Activated CD4-positive, alpha-beta T cell treated with anti-CD3 and anti-CD28 coated beads, Interleukin-2, amount 10 ng/mL, durations not matched to agents 7 days and 5 days (primary cell): ENCODE measurements around the gene KLHDC1. TPM values are rescaled to one million over a fixed set of nuclear protein-coding genes. Genes with fewer than 3 reads are reported as not detected.
"Not testable (repeated sequence)": the region's sequence is repeated elsewhere in the genome, so short reads cannot be mapped to it uniquely, and the experiment has no call there.

ENCODE experiments used
- CTCF ChIA-PET: fragments of 350-600 bp; sonication (Branson Sonifier 250); formaldehyde crosslinking; loops from one replicate; lab custom pipeline; 2021; ENCODE audit warnings: antibody characterized with exemption; lab: Charles Lee
- POLR2A ChIA-PET: fragments of 350-600 bp; sonication (Branson Sonifier 250); formaldehyde crosslinking; loops from one replicate; lab custom pipeline; 2021; ENCODE audit warnings: antibody characterized with exemption; lab: Charles Lee
- DNase-seq: peaks from one replicate; pipeline ENCODE4 v3.0.0-alpha.2; 2020
- H3K27ac Mint-ChIP-seq: one replicate; pipeline ENCODE4 v1.8.0; 2021; ENCODE audit warnings: mild to moderate bottlenecking, moderate library complexity, mixed read lengths
- H3K27me3 Mint-ChIP-seq: one replicate; pipeline ENCODE4 v1.8.0; 2021; ENCODE audit warnings: mixed read lengths
- H3K36me3 Mint-ChIP-seq: one replicate; pipeline ENCODE4 v1.8.0; 2021; ENCODE audit warnings: low read depth, mixed read lengths
- H3K4me1 Mint-ChIP-seq: one replicate; pipeline ENCODE4 v1.8.0; 2021; ENCODE audit warnings: mixed read lengths
- H3K4me3 Mint-ChIP-seq: one replicate; pipeline ENCODE4 v1.8.0; 2021; ENCODE audit warnings: mild to moderate bottlenecking, moderate library complexity, mixed read lengths
- H3K9me3 Mint-ChIP-seq: one replicate; pipeline ENCODE4 v1.8.0; 2021; ENCODE audit warnings: mixed read lengths
- total RNA-seq, 2 experiments: library from RNA; stranded (reverse); gene quantifications; one replicate each; pipeline ENCODE4 v1.2.3, GENCODE V29; 2021

Gene KLHDC1
- total RNA-seq, 2 experiments from 2014 or later = 2.4 to 2.5 TPM

GRCh38 chr14:49735669-49736068 is 42.7 kb downstream of the KLHDC1 start:
- H3K4me3 Mint-ChIP-seq, H3K9me3 Mint-ChIP-seq, H3K4me1 Mint-ChIP-seq, DNase-seq, H3K27ac Mint-ChIP-seq, POLR2A ChIA-PET, H3K27me3 Mint-ChIP-seq, H3K36me3 Mint-ChIP-seq: not testable (repeated sequence)
- CTCF ChIA-PET = interaction anchor here (1.4 kb wide), 1 partner anchor 12 kb away, joined by 5 read pairs; no protein-coding TSS in a partner anchor

GRCh38 chr14:49745191-49745590 is 52.3 kb downstream of the KLHDC1 start:
- CTCF ChIA-PET = no interaction called here
- POLR2A ChIA-PET = no interaction called here
- Mint-ChIP-seq H3K4me3 (no peak overlapping the region), H3K27ac (no peak overlapping the region), H3K36me3 (no peaks in the 10 kb centered on the region), H3K27me3 (no peaks in the 10 kb centered on the region), H3K9me3 (no peaks in the 10 kb centered on the region), H3K4me1 (no peaks in the 10 kb centered on the region)
- no peak for DNase-seq

GRCh38 chr14:49746476-49746875 is 53.6 kb downstream of the KLHDC1 start:
- H3K36me3 Mint-ChIP-seq, POLR2A ChIA-PET, CTCF ChIA-PET, DNase-seq, H3K4me3 Mint-ChIP-seq, H3K27me3 Mint-ChIP-seq, H3K27ac Mint-ChIP-seq, H3K4me1 Mint-ChIP-seq, H3K9me3 Mint-ChIP-seq: not testable (repeated sequence)

DNA sequence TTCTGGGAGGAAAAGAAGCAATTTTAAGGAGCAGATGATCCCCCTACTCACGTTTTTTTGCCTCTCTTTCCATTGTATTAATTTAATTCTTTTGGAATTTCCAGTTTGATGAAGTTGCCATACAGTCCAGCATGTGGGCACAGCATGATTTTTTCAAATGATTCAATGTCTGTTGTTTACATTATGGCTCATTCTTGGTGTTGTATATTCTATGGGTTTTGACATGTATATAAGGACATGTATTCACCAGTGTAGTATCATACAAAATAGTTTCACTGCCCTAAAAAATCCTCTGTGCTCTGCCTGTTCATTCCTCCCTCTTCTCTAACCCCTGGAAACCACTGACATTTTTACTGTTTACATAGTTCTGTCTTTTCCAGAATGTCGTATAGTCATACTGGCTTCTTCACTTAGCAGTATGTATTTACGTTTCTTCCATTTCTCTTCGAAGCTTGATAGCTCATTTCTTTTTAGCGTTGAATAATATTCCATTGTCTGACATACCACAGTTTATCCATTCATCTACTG is 61.7 kb downstream of the KLHDC1 start:
- POLR2A ChIA-PET = no interaction called here
- Mint-ChIP-seq H3K4me3 (no peak overlapping the region), H3K27me3 (peaks cover 5% of the 10 kb centered on the region), H3K27ac (no peak overlapping the region), H3K9me3 (no peaks in the 10 kb centered on the region), H3K36me3 (no peaks in the 10 kb centered on the region), H3K4me1 (no peaks in the 10 kb centered on the region)
- CTCF ChIA-PET = no interaction called here
- no peak for DNase-seq

GRCh38 chr14:49755378-49755777 is 62.5 kb downstream of the KLHDC1 start:
- POLR2A ChIA-PET = no interaction called here
- peaks cover 10% of the 10 kb centered on the region for H3K27me3 Mint-ChIP-seq
- H3K36me3 Mint-ChIP-seq = no peaks in the 10 kb centered on the region
- DNase-seq = no peak
- H3K4me3 Mint-ChIP-seq = no peak overlapping the region
- H3K4me1 Mint-ChIP-seq = no peaks in the 10 kb centered on the region
- H3K27ac Mint-ChIP-seq = no peak overlapping the region
- H3K9me3 Mint-ChIP-seq = no peaks in the 10 kb centered on the region
- CTCF ChIA-PET = no interaction called here

DNA sequence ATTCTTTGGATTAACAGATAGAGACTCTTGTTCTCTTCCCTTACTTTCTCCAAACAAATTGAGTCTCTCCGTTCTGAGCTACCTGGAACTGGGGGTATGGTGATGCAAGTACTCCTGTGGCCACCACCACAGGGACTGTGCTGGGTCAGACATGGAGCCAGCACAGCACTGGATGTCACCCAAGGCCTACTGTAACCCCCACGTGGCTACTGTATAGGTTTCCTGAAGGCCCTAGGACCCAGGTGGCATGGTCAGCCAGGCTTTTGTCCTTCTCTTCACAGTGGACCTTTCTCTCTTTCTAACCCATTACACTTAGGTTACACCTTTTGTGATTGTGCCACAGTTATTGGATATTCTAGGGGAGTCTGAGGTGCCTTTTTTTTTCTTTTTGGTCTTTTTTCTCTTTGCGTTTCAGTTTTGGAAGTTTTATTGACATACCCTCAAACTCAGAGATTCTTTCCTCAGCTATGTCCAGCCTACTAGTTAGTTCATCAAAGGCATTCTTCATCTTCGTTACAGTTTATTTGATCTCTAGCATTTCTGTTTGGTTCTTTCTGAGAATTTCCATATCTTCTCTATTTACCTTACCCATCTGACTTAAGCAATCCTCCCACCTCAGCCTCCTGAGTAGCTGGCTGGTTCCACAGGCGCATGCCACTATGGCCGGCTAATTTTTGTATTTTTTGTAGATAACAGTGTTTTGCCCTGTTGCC is 69.1 kb downstream of the KLHDC1 start:
- no peak for DNase-seq
- peaks cover 7% of the 10 kb centered on the region for H3K27me3 Mint-ChIP-seq
- ChIA-PET POLR2A (no interaction called here), CTCF (interaction anchor here (0.6 kb wide), 1 partner anchor 171 kb away, joined by 3 read pairs; no protein-coding TSS in a partner anchor)
- H3K4me3 Mint-ChIP-seq = no peak overlapping the region
- H3K9me3 Mint-ChIP-seq = no peaks in the 10 kb centered on the region
- H3K36me3 Mint-ChIP-seq = no peaks in the 10 kb centered on the region
- peaks cover 7% of the 10 kb centered on the region for H3K4me1 Mint-ChIP-seq
- no peak overlapping the region for H3K27ac Mint-ChIP-seq

DNA sequence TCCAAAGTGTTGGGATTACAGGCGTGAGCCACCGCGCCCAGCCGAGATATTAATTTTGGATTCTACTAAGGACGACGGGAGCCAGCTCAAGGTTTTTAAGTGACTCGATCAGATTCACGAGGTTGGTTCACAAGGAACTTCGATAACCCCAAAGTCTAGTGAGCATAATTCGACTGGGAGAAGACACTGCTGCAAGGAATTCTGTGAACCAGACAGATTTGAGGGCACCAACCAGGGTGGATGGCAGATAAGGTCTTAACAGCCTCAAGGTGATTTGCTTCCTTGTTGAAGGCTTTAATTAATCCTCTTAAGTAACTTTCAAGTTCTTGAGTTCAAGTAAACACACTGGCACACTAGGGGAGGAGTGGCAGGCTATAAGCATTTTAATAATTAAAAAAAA is 73.9 kb downstream of the KLHDC1 start:
- Mint-ChIP-seq H3K4me1 (peaks cover 34% of the 10 kb centered on the region), H3K27me3 (no peaks in the 10 kb centered on the region), H3K4me3 (peak overlapping the region; percentile 83), H3K27ac (peak overlapping the region; percentile 99), H3K9me3 (no peaks in the 10 kb centered on the region), H3K36me3 (peaks cover 4% of the 10 kb centered on the region)
- CTCF ChIA-PET = interaction anchor here (0.6 to 4.7 kb wide), 10 partner anchors 14 to 523 kb away, joined by 3 to 24 read pairs (median 4); partner anchors contain the start of gene DNAAF2
- POLR2A ChIA-PET = interaction anchor here (1.4 to 2.4 kb wide), 3 partner anchors 96 to 133 kb away, joined by 4 to 7 read pairs (median 5); partner anchors contain the start of gene DNAAF2
- no peak for DNase-seq

DNA sequence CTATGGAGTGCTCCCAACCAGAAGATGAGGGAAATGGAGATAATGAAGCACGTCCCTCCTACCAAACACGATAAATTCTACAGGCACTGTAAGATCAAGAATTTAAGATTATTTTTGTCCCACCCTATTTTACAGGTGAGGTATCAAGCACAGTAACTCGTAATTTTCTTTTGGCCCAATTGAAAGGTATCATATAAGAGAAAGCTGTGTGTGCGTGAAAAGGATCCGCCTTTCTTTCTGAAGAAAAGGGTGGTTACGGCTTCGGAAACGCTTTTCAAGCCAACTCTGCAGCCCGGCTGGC is 74.3 kb downstream of the KLHDC1 start:
- ChIA-PET POLR2A (interaction anchor here (1.3 to 2.4 kb wide), 4 partner anchors 85 to 133 kb away, joined by 4 to 7 read pairs (median 6); partner anchors contain the start of genes DNAAF2 and NEMF), CTCF (interaction anchor here (0.6 to 4.7 kb wide), 17 partner anchors 13 to 522 kb away, joined by 3 to 24 read pairs (median 4); partner anchors contain the start of genes DNAAF2 and NEMF)
- peaks cover 34% of the 10 kb centered on the region for H3K4me1 Mint-ChIP-seq
- H3K4me3 Mint-ChIP-seq = peak overlapping the region; percentile 83
- H3K9me3 Mint-ChIP-seq = no peaks in the 10 kb centered on the region
- H3K36me3 Mint-ChIP-seq = peaks cover 4% of the 10 kb centered on the region
- H3K27ac Mint-ChIP-seq = peak overlapping the region; percentile 99
- no peaks in the 10 kb centered on the region for H3K27me3 Mint-ChIP-seq
- no peak for DNase-seq

- Mint-ChIP-seq H3K27me3 (no peaks in the 10 kb centered on the region), H3K4me3 (peak within 1 kb of the TSS; percentile 92), H3K9me3 (no peaks in the 10 kb centered on the region), H3K4me1 (peaks cover 36% of the 10 kb centered on the region), H3K36me3 (peaks cover 4% of the 10 kb centered on the region), H3K27ac (peak within 1 kb of the TSS; percentile 99)
- ChIA-PET CTCF (interaction anchor here (0.6 to 4.7 kb wide), 25 partner anchors 13 to 522 kb away, joined by 3 to 24 read pairs (median 3); partner anchors contain the start of genes DNAAF2, KLHDC1 and NEMF), POLR2A (interaction anchor here (0.6 to 2.4 kb wide), 7 partner anchors 80 to 195 kb away, joined by 3 to 7 read pairs (median 4); partner anchors contain the start of genes DNAAF2, NEMF and POLE2)
- DNase-seq = peak; percentile 88
Observed at GRCh38 chr14:49767571-49768300, 74.8 kb downstream of the KLHDC1 start, which contains the start of gene KLHDC2. Gene KLHDC2 (plus strand): TSS chr14:49768153. CDS start chr14:49768469, 316 bp downstream.

DNA sequence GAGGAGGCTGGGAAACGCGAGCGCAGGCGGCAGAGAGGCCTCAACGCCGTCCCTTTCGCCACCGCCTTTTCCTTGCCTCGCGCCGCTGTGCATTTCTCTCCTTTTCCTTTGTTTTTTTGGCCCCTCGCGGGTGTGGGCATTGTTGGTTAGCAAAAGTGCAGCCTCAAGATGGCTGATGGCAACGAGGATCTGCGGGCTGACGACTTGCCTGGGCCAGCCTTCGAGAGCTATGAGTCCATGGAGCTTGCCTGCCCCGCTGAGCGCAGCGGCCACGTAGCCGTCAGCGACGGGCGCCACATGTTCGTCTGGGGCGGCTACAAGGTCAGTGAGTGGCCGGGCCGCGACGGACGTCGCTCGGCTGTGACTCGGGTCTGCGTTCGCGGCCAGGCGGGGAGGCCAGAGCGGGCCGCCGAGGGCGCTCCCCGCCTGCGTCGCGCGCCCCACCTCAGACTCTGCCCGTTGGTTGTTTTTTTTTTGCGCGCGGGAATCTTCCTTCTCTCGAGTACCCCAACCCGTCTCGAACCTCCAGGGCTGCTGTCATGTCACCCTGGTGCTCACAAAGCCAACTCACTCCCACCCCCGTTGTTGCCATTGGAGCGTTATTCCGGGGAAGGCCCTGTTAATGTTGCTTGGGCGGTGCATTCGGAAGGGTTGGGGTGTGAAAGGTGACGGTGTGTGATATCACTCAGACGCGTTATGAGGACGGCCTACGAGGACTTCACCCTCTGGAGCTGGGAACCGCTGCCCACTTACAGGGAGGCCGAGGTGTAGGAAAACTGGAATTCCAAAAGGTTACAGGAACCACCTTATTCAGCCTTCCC is 75.6 kb downstream of the KLHDC1 start:
- no peaks in the 10 kb centered on the region for H3K27me3 Mint-ChIP-seq

GRCh38 chr14:49769171-49769570 is 76.3 kb downstream of the KLHDC1 start:
- Mint-ChIP-seq H3K4me3 (peak overlapping the region; percentile 92), H3K9me3 (no peaks in the 10 kb centered on the region), H3K27me3 (no peaks in the 10 kb centered on the region), H3K36me3 (peaks cover 4% of the 10 kb centered on the region), H3K4me1 (peaks cover 33% of the 10 kb centered on the region), H3K27ac (peak overlapping the region; percentile 99)
- no peak for DNase-seq
- CTCF ChIA-PET = interaction anchor here (0.6 to 4.7 kb wide), 7 partner anchors 11 to 178 kb away, joined by 3 to 24 read pairs (median 4); partner anchors contain the start of genes DNAAF2 and NEMF
- POLR2A ChIA-PET = interaction anchor here (2.4 kb wide), 1 partner anchor 135 kb away, joined by 5 read pairs; no protein-coding TSS in a partner anchor

More for the DNA sequence above, 75.6 kb downstream of the KLHDC1 start:
- Mint-ChIP-seq H3K9me3 (no peaks in the 10 kb centered on the region), H3K27ac (peak overlapping the region; percentile 99), H3K4me3 (peak overlapping the region; percentile 92), H3K36me3 (peaks cover 4% of the 10 kb centered on the region), H3K4me1 (peaks cover 36% of the 10 kb centered on the region)
- ChIA-PET POLR2A (interaction anchor here (0.6 to 2.4 kb wide), 6 partner anchors 80 to 135 kb away, joined by 3 to 7 read pairs (median 4); partner anchors contain the start of genes DNAAF2, NEMF and POLE2), CTCF (interaction anchor here (0.6 to 4.7 kb wide), 22 partner anchors 12 to 410 kb away, joined by 3 to 24 read pairs (median 4); partner anchors contain the start of genes DNAAF2, KLHDC1 and NEMF)
- peak; percentile 77 for DNase-seq
